ENCODE results near the gene MRGPRX2.

Gene MRGPRX2

GRCh38 chr11:19060629-19061028 is at the start of gene MRGPRX2:
TSS of gene MRGPRX2 (minus strand) at chr11:19060717. CDS start at chr11:19056402, 4,315 bp downstream.
- no peak for DNase-seq (ENCODE audit: low read depth)

DNA sequence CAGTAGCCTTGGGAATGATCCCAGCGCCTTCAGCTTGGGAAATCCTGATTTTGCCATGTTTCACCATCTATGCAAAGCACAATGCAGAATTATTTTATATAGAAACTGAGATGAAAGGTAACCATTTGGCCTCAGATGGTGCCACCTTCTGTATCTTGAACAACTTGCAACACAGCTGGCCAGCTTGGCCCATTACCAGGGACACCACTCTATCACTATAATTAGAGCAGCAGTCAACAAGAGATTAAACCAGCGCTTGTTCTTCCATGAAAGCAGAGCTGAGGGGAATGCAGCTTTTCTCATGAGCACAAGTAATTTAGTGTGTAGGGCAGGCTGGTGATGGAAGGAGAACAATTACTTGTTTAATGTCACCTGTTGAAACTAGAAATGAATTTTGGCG is 49.8 kb upstream of the MRGPRX2 start:
- DNase-seq (ENCODE audit: low read depth): no peak

DNA sequence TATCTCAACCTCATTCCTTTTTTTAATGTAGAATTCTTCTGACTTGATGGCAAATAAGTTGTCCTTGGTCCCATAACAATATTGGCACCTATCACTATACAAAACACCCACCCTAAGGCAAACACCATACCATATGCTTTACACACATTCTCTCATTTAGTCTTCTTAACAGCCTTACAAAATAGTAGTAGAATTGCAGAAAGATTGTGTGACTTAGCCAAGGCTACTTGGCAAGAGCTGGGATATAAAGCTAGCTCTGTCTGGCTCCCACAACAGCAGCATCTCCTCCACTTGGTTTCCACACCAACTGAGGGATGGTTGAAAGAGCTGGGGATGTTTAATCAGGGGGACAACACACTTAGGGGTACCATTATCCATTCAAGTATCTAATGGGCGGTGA is 46.6 kb upstream of the MRGPRX2 start:
- DNase-seq (ENCODE audit: low read depth): no peak

GRCh38 chr11:19105011-19105410 is 44.5 kb upstream of the MRGPRX2 start:
- no peak for DNase-seq (ENCODE audit: low read depth)

DNA sequence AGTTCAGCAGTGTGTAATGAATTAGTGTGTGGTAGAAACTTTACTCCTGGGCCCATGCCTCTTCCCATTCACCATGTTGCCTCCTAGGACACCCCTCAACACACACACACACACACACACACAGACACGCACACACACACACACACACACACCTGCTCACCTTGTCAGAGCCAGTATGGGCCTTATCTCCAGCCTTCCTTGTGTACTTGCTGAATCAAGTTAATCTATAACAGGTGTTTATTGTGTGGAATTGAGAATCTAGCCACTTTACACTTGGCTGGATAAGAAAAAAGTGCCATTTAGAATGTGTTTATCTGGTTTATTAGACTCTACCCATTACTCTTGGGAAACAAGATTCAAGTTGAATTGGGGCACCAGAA is 42.0 kb upstream of the MRGPRX2 start:
- DNase-seq (ENCODE audit: low read depth): no peak

DNA sequence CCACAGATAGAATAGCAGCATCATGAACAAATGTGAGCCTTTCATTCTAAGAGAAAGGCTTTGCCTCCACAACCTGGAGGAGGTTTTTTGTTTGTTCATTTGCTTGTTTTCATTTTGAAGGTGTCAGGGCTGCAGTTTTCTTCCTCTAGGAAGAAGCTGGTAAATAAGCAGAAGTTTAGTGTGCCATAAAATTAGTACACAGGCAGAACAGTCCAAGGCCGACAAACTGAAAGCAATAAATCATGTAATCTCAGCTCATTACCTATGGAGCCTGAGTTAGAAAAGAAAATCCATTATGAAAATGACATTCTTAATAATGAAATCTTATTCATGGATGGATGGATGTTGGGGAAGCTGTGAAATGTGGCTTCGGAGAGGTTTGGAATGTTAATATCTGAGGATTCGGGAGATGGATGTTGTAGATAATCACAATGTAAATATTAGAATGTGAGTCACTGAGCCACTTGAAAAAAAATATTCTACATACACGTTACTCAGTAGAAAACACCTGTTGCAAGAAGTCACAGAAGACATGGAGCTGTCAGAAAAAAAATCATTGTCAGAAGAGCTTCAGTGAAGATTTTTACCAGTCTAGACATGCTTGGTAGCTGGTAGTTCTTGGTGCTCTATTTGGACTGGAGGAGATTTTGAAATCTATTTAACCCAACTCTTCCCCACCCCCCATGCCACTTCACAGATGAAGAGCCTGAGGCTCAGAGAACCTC is 41.4 kb upstream of the MRGPRX2 start:
- DNase-seq (ENCODE audit: low read depth): no peak

GRCh38 chr11:19100885-19101284 is 40.4 kb upstream of the MRGPRX2 start:
- DNase-seq (ENCODE audit: low read depth): no peak

DNA sequence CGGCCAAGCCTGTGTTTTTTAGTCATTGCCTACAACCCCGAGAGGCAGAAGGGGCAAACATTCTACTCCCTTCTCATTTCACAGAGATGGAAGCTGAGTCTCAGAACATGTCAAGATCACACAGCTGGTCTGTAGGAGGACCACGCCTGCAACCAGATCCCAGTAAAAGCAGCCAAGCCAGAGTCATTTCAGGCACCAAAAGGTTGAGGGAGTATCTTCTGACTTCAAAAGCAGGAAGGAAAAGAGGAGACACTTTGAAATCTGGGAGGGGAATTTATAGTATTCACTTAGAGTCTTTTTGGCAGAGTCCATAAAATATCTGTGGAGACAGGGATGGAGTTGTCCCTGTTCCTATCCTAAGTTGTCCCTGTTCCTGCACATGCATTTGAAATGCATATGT is 38.6 kb upstream of the MRGPRX2 start:
- no peak for DNase-seq (ENCODE audit: low read depth)

DNA sequence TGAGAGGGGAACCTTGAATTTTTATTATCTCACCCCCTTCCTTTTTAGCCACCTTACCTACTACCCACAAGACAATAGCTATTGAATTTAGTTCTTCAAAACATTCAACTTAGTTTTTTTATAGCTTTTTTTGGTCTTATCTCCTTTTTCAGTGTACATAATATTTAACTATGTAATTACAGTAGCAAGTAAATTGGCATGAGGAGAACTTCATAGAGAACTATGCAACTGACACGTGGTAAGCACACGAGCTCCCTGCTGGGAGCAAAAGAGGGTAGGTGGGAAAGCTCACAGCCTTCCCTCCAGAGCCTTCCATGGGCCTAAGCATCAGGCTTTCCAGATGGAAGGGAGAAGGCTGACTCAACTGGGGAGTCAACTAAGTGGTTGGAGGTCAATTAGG is 34.3 kb upstream of the MRGPRX2 start:
- no peak for DNase-seq (ENCODE audit: low read depth)

GRCh38 chr11:19093976-19094375 is 33.5 kb upstream of the MRGPRX2 start:
- no peak for DNase-seq (ENCODE audit: low read depth)

DNA sequence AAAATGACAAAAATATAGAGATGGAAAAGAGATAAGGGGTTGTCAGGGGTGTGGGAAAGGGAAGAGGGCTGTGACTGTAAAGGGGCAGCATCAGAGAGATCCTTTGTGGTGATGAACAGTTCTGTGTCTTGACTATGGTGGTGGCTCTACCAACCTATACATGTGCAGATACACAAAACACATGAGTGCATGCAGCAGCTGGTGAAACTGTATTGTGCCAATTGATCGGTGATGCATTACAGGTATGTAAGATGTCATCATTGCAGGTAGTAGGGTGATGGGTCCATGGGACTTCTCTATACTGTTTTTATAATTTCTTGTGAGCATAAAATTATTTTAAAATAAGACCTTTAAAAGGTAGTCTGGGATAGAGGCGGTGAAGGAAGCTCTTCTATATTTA is 32.3 kb upstream of the MRGPRX2 start:
- no peak for DNase-seq (ENCODE audit: low read depth)

DNA sequence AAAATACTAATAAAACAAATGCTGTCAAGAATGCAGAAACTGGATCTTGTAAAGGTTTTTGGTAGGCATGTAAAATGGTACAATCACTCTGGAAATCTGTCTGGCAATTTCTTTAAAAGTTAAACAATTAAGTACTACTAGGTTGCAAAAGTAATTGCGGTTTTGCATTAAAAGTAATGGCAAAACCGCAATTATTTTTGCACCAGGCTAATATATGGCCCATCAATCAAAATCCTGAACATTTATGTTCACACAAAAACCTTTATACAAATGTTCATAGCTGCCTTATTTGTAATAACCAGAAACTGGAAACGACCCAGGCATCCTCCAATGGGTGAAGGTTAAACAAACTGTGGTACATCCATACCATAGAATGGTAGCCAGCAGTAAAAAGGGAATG is 31.8 kb upstream of the MRGPRX2 start:
- no peak for DNase-seq (ENCODE audit: low read depth)

- DNase-seq (ENCODE audit: low read depth): no peak
Observed at GRCh38 chr11:19091366-19091765, 30.8 kb upstream of the MRGPRX2 start.

DNA sequence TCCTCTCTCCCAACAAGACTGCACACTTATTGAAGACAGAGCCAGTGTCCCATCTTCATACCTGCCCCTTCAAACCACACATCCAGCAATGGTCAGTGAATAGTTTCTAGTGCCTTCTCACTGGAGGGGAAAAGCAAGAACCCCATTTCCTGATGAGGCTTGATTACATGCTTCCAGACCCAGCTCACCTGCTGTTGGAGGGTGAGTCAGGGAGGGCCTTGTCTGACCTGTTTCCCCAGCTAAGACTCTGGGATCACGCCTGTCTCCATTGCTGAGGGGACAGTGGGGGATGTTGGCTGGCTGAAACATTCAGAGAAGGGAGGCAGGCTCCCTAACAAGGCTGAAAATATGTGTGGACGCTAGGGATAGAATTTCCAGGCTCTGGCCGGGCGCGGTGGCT is 28.9 kb upstream of the MRGPRX2 start:
- no peak for DNase-seq (ENCODE audit: low read depth)

DNA sequence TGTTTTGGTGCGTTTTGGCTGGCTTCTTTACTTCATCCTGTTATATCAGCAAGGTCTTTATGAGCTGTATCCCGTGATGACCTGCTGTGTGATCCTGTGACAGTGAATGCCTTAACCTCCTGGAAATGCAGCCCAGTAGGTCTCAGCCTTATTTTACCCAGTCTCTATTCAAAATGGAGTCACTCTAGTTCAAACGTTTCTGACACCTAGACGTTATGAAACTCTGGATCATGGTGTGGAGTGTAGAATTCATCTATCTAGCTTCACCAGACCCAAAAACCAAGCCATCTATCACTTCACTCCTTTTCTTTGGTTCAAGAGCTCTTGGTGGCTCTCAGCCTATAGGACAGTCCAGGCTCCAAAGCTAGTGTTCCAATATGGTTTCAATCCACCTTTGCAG is 28.3 kb upstream of the MRGPRX2 start:
- no peak for DNase-seq (ENCODE audit: low read depth)

DNA sequence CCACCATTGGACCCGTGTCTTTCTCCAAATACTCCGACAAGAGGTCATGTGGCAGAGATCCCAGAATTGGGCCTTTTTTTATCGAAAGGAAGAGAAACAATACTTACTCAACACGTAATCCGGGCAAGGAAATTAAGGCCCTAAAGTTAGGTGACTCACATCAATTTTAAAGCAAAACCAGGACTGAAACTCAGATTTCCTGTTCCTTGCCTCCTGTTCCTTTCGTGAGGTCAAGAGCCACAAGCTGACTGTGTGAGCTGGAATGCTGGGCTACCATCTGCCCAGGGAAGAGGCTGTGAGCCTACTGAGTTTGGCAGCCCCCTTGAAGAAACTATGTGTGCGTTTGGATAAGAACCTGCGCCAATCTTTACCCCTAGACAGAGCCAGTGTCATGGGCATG is 27.1 kb upstream of the MRGPRX2 start:
- DNase-seq (ENCODE audit: low read depth): no peak

DNA sequence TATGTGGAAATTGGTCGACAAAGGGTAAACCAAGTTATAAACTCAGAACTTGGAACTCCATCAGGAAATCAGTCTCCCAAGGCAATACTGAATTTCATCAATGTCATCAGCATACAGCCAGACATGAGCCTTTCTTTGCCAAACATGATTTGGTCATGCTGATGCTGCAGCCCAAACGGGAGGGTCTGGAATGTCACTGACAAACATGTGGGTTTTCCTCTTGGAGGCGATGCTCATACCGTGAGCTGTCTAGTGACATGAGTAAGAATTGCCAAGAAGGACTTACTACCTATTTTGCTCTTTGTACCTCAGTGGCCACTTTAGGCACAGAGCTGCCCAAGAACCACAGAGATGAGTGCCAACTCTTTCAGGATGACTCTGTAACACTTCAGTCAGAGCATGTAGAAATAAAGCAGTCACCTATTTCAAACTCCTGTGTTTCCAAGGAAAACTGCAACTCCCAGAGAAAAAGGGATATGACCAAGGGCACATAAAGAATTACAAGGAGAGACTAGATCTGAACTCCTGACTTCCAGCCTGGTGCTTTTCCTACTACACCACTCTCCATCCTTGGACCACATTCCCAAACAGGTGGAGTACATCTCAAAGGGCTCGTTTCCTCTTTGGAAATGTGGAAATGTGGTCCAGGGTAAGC is 24.3 kb upstream of the MRGPRX2 start:
- no peak for DNase-seq (ENCODE audit: low read depth)

DNA sequence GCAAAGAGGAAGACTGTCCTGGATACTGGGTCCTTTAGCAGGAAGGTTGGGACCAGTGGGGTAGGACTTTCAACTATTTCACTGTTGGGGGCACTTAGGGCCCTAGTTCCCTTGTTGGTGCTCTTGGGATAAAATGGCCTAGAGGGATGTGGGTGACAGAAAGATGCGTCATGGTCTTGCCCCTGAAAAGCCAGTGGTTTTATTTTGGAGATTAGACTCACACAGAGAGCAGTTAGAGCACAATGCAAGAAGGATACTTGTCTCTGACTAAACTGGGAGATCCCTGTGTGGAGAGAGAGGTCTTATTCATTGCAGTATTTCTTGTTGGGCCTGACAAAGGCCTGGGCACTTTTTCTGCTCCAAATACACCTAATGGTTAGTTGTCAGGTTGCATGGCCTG is 22.6 kb upstream of the MRGPRX2 start:
- no peak for DNase-seq (ENCODE audit: low read depth)

DNA sequence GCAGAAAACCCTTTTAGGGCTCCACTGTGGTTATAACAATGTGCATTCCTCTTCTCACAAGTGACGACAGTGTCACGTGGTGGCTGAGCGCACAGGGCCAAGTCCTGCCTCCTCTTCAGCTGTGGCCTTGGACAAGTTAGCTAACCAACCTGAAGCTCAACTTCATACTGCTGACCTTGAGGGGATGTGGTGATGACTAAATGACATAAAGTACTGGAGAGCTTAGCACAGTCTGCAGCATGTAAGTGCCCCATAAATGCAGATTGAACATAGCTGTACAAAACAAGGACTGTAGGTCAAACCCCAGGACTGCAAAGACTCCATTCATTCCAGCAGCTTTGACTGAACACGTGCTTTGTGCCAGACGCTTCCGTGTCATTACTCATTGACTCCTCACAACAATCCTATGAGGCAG is 20.1 kb upstream of the MRGPRX2 start:
- DNase-seq (ENCODE audit: low read depth): no peak

- DNase-seq (ENCODE audit: low read depth): no peak
Observed at GRCh38 chr11:19079643-19080440, 19.3 kb upstream of the MRGPRX2 start.

DNA sequence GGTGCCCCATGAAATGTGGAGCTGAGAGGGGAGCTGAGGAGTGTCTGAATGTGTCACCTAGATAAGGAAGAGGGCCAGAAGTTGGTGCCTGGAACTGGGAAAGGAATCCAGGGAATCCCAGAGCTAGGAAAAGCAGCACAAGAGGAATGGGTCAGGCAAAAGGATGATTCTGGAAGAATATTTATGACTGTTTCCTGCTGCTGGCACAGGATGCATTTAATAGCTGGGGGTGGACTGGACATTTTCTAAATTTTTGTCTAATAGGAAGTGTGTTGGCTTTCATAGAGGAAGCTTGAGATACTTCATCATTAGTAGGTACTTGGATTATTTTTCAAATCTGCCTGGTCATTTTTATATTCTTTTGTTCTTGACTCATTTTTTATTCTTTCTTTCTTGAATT is 17.4 kb upstream of the MRGPRX2 start:
- no peak for DNase-seq (ENCODE audit: low read depth)

DNA sequence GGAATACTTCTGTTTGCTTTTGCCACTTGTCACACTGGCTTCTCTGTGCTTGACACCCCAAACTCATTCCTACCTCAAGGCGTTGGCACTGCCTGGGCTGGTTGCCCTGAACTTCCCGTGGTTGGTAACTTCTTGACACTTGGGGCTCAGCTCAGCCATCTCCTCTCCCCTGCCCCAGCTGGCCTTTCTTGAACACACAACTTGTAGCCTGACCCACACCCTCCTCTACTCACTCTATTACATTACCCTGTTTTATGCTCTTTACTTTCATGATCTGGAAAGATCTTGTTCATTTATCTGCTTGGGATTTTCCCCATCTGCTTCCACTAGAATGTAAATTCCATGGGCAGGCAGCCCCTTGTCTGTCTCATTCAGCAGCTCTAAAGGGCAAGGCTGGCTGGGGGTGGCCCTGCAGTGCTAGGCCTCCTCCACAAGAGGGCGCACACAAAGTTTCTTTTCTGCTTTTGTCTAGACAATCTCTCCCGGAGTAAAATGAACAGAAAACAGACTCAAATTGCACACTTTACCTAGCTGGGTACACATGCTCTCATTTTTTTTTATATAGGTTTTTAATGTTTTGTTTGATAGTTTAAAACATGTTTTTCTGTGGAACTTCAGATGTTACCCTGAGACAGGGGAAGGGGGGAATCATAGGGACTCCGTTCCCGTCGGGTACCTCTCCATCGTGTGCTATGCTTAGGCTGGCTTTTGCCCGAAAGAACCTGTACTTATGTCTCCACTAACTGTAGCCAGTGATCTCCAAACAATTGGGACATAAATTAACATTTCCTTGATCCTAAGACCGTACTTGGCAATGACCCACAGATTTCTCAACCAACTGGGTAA is 16.4 kb upstream of the MRGPRX2 start:
- peak; percentile 48 for DNase-seq (ENCODE audit: low read depth)

Data from activated T-cell treated with anti-CD3 and anti-CD28 coated beads for 1 hour (primary cell).